Smooth muscle cell (in vitro differentiated cells): ENCODE data around the gene USH2A. TPM values are rescaled to one million over a fixed set of nuclear protein-coding genes. Genes with fewer than 3 reads are reported as not detected.
A peak's percentile ranks its signal among the peaks of the same experiment; 100 is the strongest.

ENCODE experiments used
- DNase-seq: peaks from one replicate; lab custom pipeline; 2025; ENCODE audit not compliant: unreplicated experiment; lab: John Stamatoyannopoulos, UW
- H2AFZ ChIP-seq: fragments of 200-600 bp; sonication (generic); 2 replicates; pipeline ENCODE4 v1.6.0; 2016; ENCODE audit warnings: antibody characterized with exemption, low read depth, mild to moderate bottlenecking
- H3F3A ChIP-seq: fragments of 200-600 bp; sonication (generic); 2 replicates; pipeline ENCODE4 v1.6.0; 2017; ENCODE audit warnings: antibody characterized with exemption, low read depth
- H3K27ac ChIP-seq: fragments of 200-600 bp; sonication (generic); 2 replicates; pipeline ENCODE4 v1.5.1; 2016; ENCODE audit warnings: low read depth, mild to moderate bottlenecking
- H3K27me3 ChIP-seq: fragments of 200-600 bp; sonication (generic); 2 replicates; pipeline ENCODE4 v1.6.1; 2016; ENCODE audit warnings: low read depth, mild to moderate bottlenecking
- H3K36me3 ChIP-seq: fragments of 200-600 bp; sonication (generic); 2 replicates; pipeline ENCODE4 v1.5.1; 2016; ENCODE audit warnings: low read depth
- H3K4me1 ChIP-seq: fragments of 200-600 bp; sonication (generic); 2 replicates; pipeline ENCODE4 v1.5.1; 2016; ENCODE audit warnings: low read depth
- H3K4me2 ChIP-seq: fragments of 200-600 bp; sonication (generic); 2 replicates; pipeline ENCODE4 v1.6.0; 2016; ENCODE audit warnings: mild to moderate bottlenecking
- H3K4me3 ChIP-seq: fragments of 200-600 bp; sonication (generic); 2 replicates; pipeline ENCODE4 v1.5.1; 2016; ENCODE audit warnings: mild to moderate bottlenecking
- H3K79me2 ChIP-seq: fragments of 200-600 bp; sonication (generic); 2 replicates; pipeline ENCODE4 v1.6.0; 2016; ENCODE audit warnings: low read depth, mild to moderate bottlenecking
- H3K9ac ChIP-seq: fragments of 200-600 bp; sonication (generic); 2 replicates; pipeline ENCODE4 v1.6.0; 2016; ENCODE audit warnings: low read depth
- H3K9me3 ChIP-seq: fragments of 200-600 bp; sonication (generic); replicated peaks from 2 replicates; pipeline ENCODE4 v1.5.1; 2016; ENCODE audit warnings: low read depth
- H4K20me1 ChIP-seq: fragments of 200-600 bp; sonication (generic); 2 replicates; pipeline ENCODE4 v1.6.0; 2016; ENCODE audit warnings: low read depth
- WGBS: methylation state at CpG from one replicate; pipeline ENCODE4 v1.1.7; 2016; ENCODE audit warnings: low lambda C conversion rate; 5-methylcytosine and 5-hydroxymethylcytosine counted together
- polyA plus RNA-seq: library from polyadenylated mRNA; unstranded; fragments of >200 nt; fragmentation: Nextera tagmentation; extraction: Ambion mirVana; gene quantifications from 2 replicates; pipeline ENCODE4 v1.2.1, GENCODE V29; 2016
- total RNA-seq: library from RNA; depleted of rRNA; stranded (reverse); fragments of >200 nt; gene quantifications from 2 replicates; pipeline ENCODE4 v1.2.3, GENCODE V29; 2014
- TF ChIP-seq, protein P1 (sequence below): fragments of 200-600 bp; sonication (generic); IDR thresholded peaks from 2 replicates; pipeline ENCODE4 v1.5.1; 2017; ENCODE audit warnings: borderline replicate concordance, mild to moderate bottlenecking, antibody characterized with exemption; ENCODE audit not compliant: insufficient read depth, poor library complexity, severe bottlenecking

USH2A gene
- total and polyA plus RNA-seq, 2 experiments from 2014 or later: under 0.01 TPM; not detected in 1

DNA sequence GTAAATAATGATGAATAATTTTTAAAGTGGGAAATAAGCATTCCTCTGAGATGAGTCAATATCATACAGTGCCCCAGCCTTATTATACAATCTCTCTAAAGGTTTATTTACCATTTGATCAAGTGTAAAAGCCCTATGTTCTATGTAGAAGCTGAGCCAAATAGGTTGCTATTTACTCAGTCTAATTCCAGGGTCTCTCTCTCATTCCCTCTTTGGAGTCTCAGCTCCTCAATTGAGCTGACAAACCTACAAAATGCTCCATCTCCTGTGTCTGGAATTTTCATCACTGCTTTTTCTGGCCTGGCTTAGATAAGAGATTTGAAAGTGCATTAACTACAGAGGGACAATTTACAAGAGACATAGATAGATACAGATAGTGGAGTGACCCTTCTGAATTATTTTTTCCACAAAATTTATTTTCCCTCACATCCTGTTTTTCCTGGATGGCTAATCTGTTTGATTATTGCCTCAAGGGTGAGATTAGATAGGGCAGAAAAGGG, 24.8 kb upstream of the USH2A start:
- H3K79me2 ChIP-seq: no peaks in the 10 kb centered on the region
- no peaks in the 10 kb centered on the region for H3K4me1 ChIP-seq

DNA sequence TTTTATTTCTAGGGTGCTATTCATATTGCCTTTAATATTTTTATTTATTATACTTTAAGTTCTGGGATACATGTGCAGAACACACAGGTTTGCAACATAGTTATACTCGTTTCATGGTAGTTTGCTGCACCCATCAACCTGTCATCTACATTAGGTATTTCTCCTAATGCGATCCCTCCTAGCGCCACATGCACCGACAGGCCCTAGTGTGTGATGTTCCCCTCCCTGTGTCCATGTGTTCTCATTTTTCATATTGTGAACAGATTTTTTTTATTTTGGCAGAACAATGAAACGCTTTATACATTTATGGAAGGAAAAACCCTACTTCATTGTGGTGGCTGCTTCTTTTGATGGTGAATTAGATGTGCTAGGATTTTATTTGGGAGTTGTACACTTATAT, 14.4 kb upstream of the USH2A start:
- TF ChIP-seq, protein P1, sequence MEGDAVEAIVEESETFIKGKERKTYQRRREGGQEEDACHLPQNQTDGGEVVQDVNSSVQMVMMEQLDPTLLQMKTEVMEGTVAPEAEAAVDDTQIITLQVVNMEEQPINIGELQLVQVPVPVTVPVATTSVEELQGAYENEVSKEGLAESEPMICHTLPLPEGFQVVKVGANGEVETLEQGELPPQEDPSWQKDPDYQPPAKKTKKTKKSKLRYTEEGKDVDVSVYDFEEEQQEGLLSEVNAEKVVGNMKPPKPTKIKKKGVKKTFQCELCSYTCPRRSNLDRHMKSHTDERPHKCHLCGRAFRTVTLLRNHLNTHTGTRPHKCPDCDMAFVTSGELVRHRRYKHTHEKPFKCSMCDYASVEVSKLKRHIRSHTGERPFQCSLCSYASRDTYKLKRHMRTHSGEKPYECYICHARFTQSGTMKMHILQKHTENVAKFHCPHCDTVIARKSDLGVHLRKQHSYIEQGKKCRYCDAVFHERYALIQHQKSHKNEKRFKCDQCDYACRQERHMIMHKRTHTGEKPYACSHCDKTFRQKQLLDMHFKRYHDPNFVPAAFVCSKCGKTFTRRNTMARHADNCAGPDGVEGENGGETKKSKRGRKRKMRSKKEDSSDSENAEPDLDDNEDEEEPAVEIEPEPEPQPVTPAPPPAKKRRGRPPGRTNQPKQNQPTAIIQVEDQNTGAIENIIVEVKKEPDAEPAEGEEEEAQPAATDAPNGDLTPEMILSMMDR: no peak
- Histone ChIP-seq H3K4me2 (no peak overlapping the region), H2AFZ (no peak overlapping the region), H3K9ac (no peak overlapping the region), H3F3A (no peaks in the 10 kb centered on the region), H4K20me1 (no peaks in the 10 kb centered on the region), H3K79me2 (no peaks in the 10 kb centered on the region), H3K36me3 (no peaks in the 10 kb centered on the region), H3K4me3 (no peak overlapping the region), H3K9me3 (no peaks in the 10 kb centered on the region), H3K4me1 (no peaks in the 10 kb centered on the region), H3K27me3 (no peaks in the 10 kb centered on the region), H3K27ac (no peak overlapping the region)
- 93% methylated on average over 5 of the region's 5 CpGs for WGBS
- no peak for DNase-seq

More for the DNA sequence above, 24.8 kb upstream of the USH2A start:
- Histone ChIP-seq H4K20me1 (no peaks in the 10 kb centered on the region), H3K36me3 (no peaks in the 10 kb centered on the region), H3K9me3 (no peaks in the 10 kb centered on the region), H3K27ac (no peak overlapping the region), H3K9ac (no peak overlapping the region), H3K4me3 (no peak overlapping the region), H3F3A (no peaks in the 10 kb centered on the region), H3K4me2 (no peak overlapping the region), H2AFZ (no peak overlapping the region), H3K27me3 (no peaks in the 10 kb centered on the region)
- TF ChIP-seq, protein P1: no peak
- no peak for DNase-seq

DNA sequence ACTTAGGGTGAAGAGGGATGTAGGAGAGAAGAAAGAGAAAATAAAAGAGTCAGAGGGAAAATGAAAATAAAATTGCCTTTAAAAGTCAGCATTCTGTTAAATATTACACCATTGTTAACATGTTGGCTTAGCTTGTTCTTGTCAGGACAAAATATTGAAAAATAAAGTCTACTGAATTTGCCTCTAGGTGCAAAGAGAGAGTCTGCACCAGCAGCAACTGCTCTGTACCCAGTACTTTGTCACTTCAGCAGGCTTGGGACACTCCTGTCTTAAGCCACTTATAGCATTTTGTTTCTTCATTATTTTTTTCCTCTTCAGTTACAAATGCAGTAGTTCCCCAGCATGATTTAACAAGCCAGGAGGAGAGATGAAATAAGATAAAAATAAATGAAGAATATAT, 11.0 kb upstream of the USH2A start:
- Histone ChIP-seq H3K9me3 (no peaks in the 10 kb centered on the region), H3K36me3 (no peaks in the 10 kb centered on the region), H3K27me3 (no peaks in the 10 kb centered on the region), H3K9ac (no peak overlapping the region), H3K4me3 (no peak overlapping the region), H4K20me1 (no peaks in the 10 kb centered on the region), H3K4me2 (no peak overlapping the region), H2AFZ (no peak overlapping the region), H3K79me2 (no peaks in the 10 kb centered on the region), H3K27ac (no peak overlapping the region), H3F3A (no peaks in the 10 kb centered on the region), H3K4me1 (no peaks in the 10 kb centered on the region)
- DNase-seq: no peak
- TF ChIP-seq, protein P1: no peak

DNA sequence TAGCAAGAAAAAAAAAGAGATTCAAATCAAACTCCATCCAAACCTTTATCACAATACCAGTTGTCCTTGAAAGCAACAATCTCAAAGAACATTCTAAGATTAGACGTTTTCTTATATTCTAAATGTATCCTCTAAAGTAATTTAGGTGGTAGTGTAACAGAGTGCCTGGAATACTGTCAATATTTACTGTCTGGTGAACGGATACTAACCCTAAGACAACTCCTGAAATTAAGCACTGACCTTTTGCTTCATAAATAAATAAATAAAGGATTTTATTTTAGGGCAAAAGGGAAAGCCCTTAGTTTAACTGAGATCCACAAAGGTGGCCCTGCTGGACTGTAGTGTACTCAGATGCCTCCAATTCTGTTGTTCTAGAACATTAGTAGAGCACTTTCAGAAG, 9.9 kb upstream of the USH2A start:
- Histone ChIP-seq H3F3A (no peaks in the 10 kb centered on the region), H2AFZ (peak overlapping the region; percentile 7), H3K36me3 (no peaks in the 10 kb centered on the region), H4K20me1 (no peaks in the 10 kb centered on the region), H3K4me2 (no peak overlapping the region), H3K79me2 (no peaks in the 10 kb centered on the region), H3K4me3 (no peak overlapping the region), H3K4me1 (no peaks in the 10 kb centered on the region), H3K9me3 (no peaks in the 10 kb centered on the region), H3K27me3 (no peaks in the 10 kb centered on the region), H3K9ac (no peak overlapping the region), H3K27ac (no peak overlapping the region)
- WGBS: 88% methylated on average over 2 of the region's 2 CpGs
- TF ChIP-seq, protein P1: no peak
- no peak for DNase-seq
